Pancreas (tissue), 10 donors: ENCODE measurements around the gene KSR2. TPM values are rescaled to one million over a fixed set of nuclear protein-coding genes. Genes with fewer than 3 reads are reported as not detected.

Source experiments
- ATAC-seq, 4 donors: fragments of 200-7000 bp; cut with Tn5 transposase; one replicate each; pipeline versions ENCODE4 v1.8.0 to v1.9.1; 2020; ENCODE audit warnings: mild to moderate bottlenecking in 4 of 4, moderate library complexity in 4 of 4
- DNase-seq, 6 donors: peaks; one replicate each; pipeline ENCODE4 v3.0.0-alpha.2; 2020
- FAIRE-seq: peaks from 2 replicates; lab custom pipeline; 2012; peaks lifted over from hg19 to GRCh38; lab: Jason Lieb, UNC
- H3K27ac ChIP-seq, 4 donors: fragments of 200-600 bp; sonication (generic); 1 replicate in 3 of 4; 2 replicates in 1 of 4; pipeline versions ENCODE4 v1.5.0 to v1.8.0; 2020
- H3K27me3 ChIP-seq, 4 donors: fragments of 200-600 bp; one replicate each; pipeline ENCODE4 v1.8.0; 2021
- H3K36me3 ChIP-seq, 3 donors: fragments of 200-600 bp; sonication (generic) in 1 of 3; one replicate each; pipeline versions ENCODE4 v1.5.0 to v1.8.0; 2020 to 2021
- H3K4me1 ChIP-seq, 3 donors: fragments of 200-600 bp; one replicate each; pipeline ENCODE4 v1.8.0; 2021
- H3K4me3 ChIP-seq, 4 donors: fragments of 200-600 bp; sonication (generic) in 2 of 4; one replicate each; pipeline versions ENCODE4 v1.5.0 to v1.8.0; 2020 to 2021
- H3K9me3 ChIP-seq, 4 donors: fragments of 200-600 bp; one replicate each; pipeline ENCODE4 v1.8.0; 2021
- CTCF ChIP-seq, 4 donors: fragments of 200-600 bp; sonication (generic) in 3 of 4; IDR thresholded peaks; one replicate each; pipeline versions ENCODE4 v1.5.0 to v1.8.0; 2021; ENCODE audit warnings: antibody characterized with exemption in 4 of 4
- WGBS, 2 donors: extraction: QIAGEN DNeasy Blood & Tissue Kit; methylation state at CpG; one replicate each; pipeline ENCODE4 v1.1.7; 2013; 5-methylcytosine and 5-hydroxymethylcytosine counted together
- intact Hi-C, 3 donors: fragments of 100-400 bp; cut with DNase I; formaldehyde crosslinking; loops; one replicate each; pipeline versions ENCODE4 v1.11.1 to v1.14.2; 2022
- polyA plus RNA-seq, 2 donors: library from polyadenylated mRNA; stranded (reverse); fragments of 200-250 nt; gene quantifications; one replicate each; pipeline ENCODE4 v1.2.3, GENCODE V29; 2013
- total RNA-seq, 6 donors: library from RNA; stranded (reverse); fragmentation: NEBNext Ultra II Directional in 4 of 6; extraction: Animal tissue kit (Norgen Biotek cat#: 25700) in 4 of 6; gene quantifications; one replicate each; pipeline versions ENCODE4 v1.2.1 to v1.2.4, GENCODE V29; 2021 to 2023
- donor health status: healthy with polysubstance abuse.
- donor health status: DM: no; HTN: no; CAD: no; lungs with moderate emphysema.
- donor health status: DM: no; HTN: no; CAD: no.
- donor health status: control.
- donor health status: control.
- donor health status: Bipolar disorder and iron deficiency.
- donor health status: DM: yes; HTN: yes; CAD: no.
- donor health status: DM: no; HTN: no; CAD: no.
- donor health status: DM: no; HTN: no; CAD: no.
- donor health status: DM: yes; HTN: yes; CAD: no.

KSR2 gene
- total and polyA plus RNA-seq, 8 donors: 0.68 to 1.8 (median 1.3) TPM

GRCh38 chr12:117662620-117663395 lies 306.0 kb downstream of the KSR2 start:
- ATAC-seq (no peak), FAIRE-seq (no peak), DNase-seq (no peak)
- 72 to 73% methylated on average over 8 of the region's 8 CpGs for WGBS, 2 donors
- Histone ChIP-seq H3K4me3 (no peak overlapping the region), H3K9me3 (no peaks in the 10 kb centered on the region), H3K27ac (no peak overlapping the region), H3K27me3 (no peaks in the 10 kb centered on the region), H3K36me3 (no peaks in the 10 kb centered on the region), H3K4me1 (no peaks in the 10 kb centered on the region)
- TF ChIP-seq CTCF (IDR thresholded peaks at IDR 0.05): no peak
- intact Hi-C loops: loop anchor here in 1 of 3 donors (10.0 kb wide), 1 partner anchor 298 kb away; the partner anchor contains the start of gene NOS1

- ATAC-seq (no peak), DNase-seq (no peak), FAIRE-seq (no peak)
- 84 to 95% methylated on average over 6 of the region's 6 CpGs for WGBS, 2 donors
- intact Hi-C loops: loop anchor here in 1 of 3 donors (10.0 kb wide), 1 partner anchor 297 kb away; the partner anchor contains the start of gene NOS1
- Histone ChIP-seq H3K4me1 (no peaks in the 10 kb centered on the region), H3K9me3 (no peaks in the 10 kb centered on the region), H3K4me3 (no peak overlapping the region), H3K27ac (no peak overlapping the region), H3K27me3 (no peaks in the 10 kb centered on the region), H3K36me3 (no peaks in the 10 kb centered on the region)
- no peak for TF ChIP-seq CTCF (IDR thresholded peaks at IDR 0.05)
Observed at GRCh38 chr12:117662220-117662619, 306.6 kb downstream of the KSR2 start.

- no peaks in the 10 kb centered on the region for H3K4me1 ChIP-seq
- no peak for DNase-seq
- no peak for FAIRE-seq
- H3K9me3 ChIP-seq: no peaks in the 10 kb centered on the region
- TF ChIP-seq CTCF (IDR thresholded peaks at IDR 0.05): no peak
- no peaks in the 10 kb centered on the region for H3K27me3 ChIP-seq
- intact Hi-C loops: loop anchor here in 1 of 3 donors (10.0 kb wide), 1 partner anchor 297 kb away; the partner anchor contains the start of gene NOS1
- no peak for ATAC-seq
- no peak overlapping the region for H3K27ac ChIP-seq
- no peak overlapping the region for H3K4me3 ChIP-seq
- H3K36me3 ChIP-seq: no peaks in the 10 kb centered on the region
- WGBS, 2 donors: 60 to 65% methylated on average over 3 of the region's 3 CpGs
Observed at GRCh38 chr12:117661471-117661870, 307.3 kb downstream of the KSR2 start.

GRCh38 chr12:117660896-117661295 lies 307.9 kb downstream of the KSR2 start:
- ATAC-seq (no peak), FAIRE-seq (no peak)
- H3K9me3 ChIP-seq: no peaks in the 10 kb centered on the region

More at GRCh38 chr12:117660896-117661295, 307.9 kb downstream of the KSR2 start:
- Histone ChIP-seq H3K27ac (no peak overlapping the region), H3K4me3 (no peak overlapping the region), H3K27me3 (no peaks in the 10 kb centered on the region), H3K4me1 (no peaks in the 10 kb centered on the region), H3K36me3 (no peaks in the 10 kb centered on the region)
- TF ChIP-seq CTCF (IDR thresholded peaks at IDR 0.05): no peak
- no peak for DNase-seq
- 72 to 75% methylated on average over 3 of the region's 3 CpGs for WGBS, 2 donors
- intact Hi-C loops: loop anchor here in 1 of 3 donors (10.0 kb wide), 1 partner anchor 296 kb away; the partner anchor contains the start of gene NOS1
